B cell (primary cell): ENCODE results near the gene CLDND2. TPM values are rescaled to one million over a fixed set of nuclear protein-coding genes. Genes with fewer than 3 reads are reported as not detected.

Experiments used
- ATAC-seq: fragments of 200-7000 bp; cut with Tn5 transposase; one replicate; pipeline ENCODE4 v1.10.0; 2021; ENCODE audit warnings: low read depth, mild to moderate bottlenecking, moderate number of reproducible peaks, moderate library complexity
- CTCF ChIA-PET: fragments of 350-600 bp; sonication (Branson Sonifier 250); formaldehyde crosslinking; loops from one replicate; lab custom pipeline; 2021; ENCODE audit warnings: antibody characterized with exemption, inconsistent platforms; lab: Charles Lee
- POLR2A ChIA-PET: fragments of 350-600 bp; sonication (Branson Sonifier 250); formaldehyde crosslinking; loops from one replicate; lab custom pipeline; 2021; ENCODE audit warnings: antibody characterized with exemption; lab: Charles Lee
- DNase-seq: peaks from one replicate; pipeline ENCODE4 v3.0.0; 2013
- H2AFZ ChIP-seq: 2 replicates; pipeline ENCODE4 v1.6.1; 2012; ENCODE audit warnings: mild to moderate bottlenecking, low read depth, low read length; ENCODE audit not compliant: insufficient read depth, poor library complexity, severe bottlenecking
- H3K27ac ChIP-seq, 2 donors: 1 replicate in 1 of 2; 2 replicates in 1 of 2; pipeline ENCODE4 v1.5.1; 2012 to 2013; ENCODE audit warnings: low read length in 2 of 2, mild to moderate bottlenecking in 2 of 2, moderate library complexity in 1 of 2
- H3K27me3 ChIP-seq, 4 experiments: fragments of 200-600 bp in 1 of 4; sonication (generic) in 1 of 4; replicated peaks in 1 of 4; 1 replicate in 2 of 4; 2 replicates in 2 of 4; pipeline versions ENCODE4 v1.6.1 to v1.7.0; 2013 to 2016; ENCODE audit warnings: low read length in 3 of 4, mild to moderate bottlenecking in 2 of 4, mixed read lengths in 1 of 4, moderate library complexity in 1 of 4; ENCODE audit not compliant: insufficient read depth in 4 of 4, control insufficient read depth in 3 of 4; ENCODE audit errors: control extremely low read depth in 1 of 4
- H3K36me3 ChIP-seq, 2 experiments: replicated peaks in 1 of 2; 1 replicate in 1 of 2; 2 replicates in 1 of 2; pipeline versions ENCODE4 v1.6.1 to v1.7.1; 2013; ENCODE audit warnings: low read length in 1 of 2; ENCODE audit not compliant: insufficient read depth in 2 of 2, control insufficient read depth in 1 of 2; ENCODE audit errors: control extremely low read depth in 1 of 2, extremely low read depth in 1 of 2
- H3K4me1 ChIP-seq, 2 donors: fragments of 200-600 bp in 1 of 2; sonication (generic) in 1 of 2; 1 replicate in 1 of 2; 2 replicates in 1 of 2; pipeline versions ENCODE4 v1.5.1 to v1.6.1; 2013 to 2017; ENCODE audit warnings: low read length in 2 of 2; ENCODE audit not compliant: control insufficient read depth in 2 of 2, insufficient read depth in 2 of 2
- H3K4me2 ChIP-seq: replicated peaks from 2 replicates; pipeline ENCODE3; 2012; ENCODE audit warnings: mild to moderate bottlenecking, low read depth, low read length; ENCODE audit not compliant: poor library complexity, severe bottlenecking
- H3K4me3 ChIP-seq, 5 experiments: fragments of 200-600 bp in 1 of 5; sonication (generic) in 1 of 5; 1 replicate in 3 of 5; 2 replicates in 2 of 5; pipeline versions ENCODE4 v1.5.1 to v1.7.0; 2011 to 2016; ENCODE audit warnings: low read length in 4 of 5, mild to moderate bottlenecking in 4 of 5, low read depth in 2 of 5, control low read depth in 1 of 5, moderate library complexity in 1 of 5; ENCODE audit not compliant: insufficient read depth in 1 of 5; ENCODE audit errors: control extremely low read depth in 1 of 5, extremely low read depth in 1 of 5
- H3K79me2 ChIP-seq: fragments of 200-600 bp; sonication (generic); one replicate; pipeline ENCODE4 v1.6.0; 2016; ENCODE audit warnings: low read length; ENCODE audit not compliant: control insufficient read depth, insufficient read depth
- H3K9ac ChIP-seq: fragments of 200-600 bp; sonication (generic); 2 replicates; pipeline ENCODE4 v1.6.1; 2017; ENCODE audit warnings: mild to moderate bottlenecking, low read length, moderate library complexity
- H3K9me3 ChIP-seq, 3 donors: one replicate each; pipeline versions ENCODE4 v1.6.1 to v1.7.1; 2013; ENCODE audit warnings: low read length in 2 of 3; ENCODE audit not compliant: control insufficient read depth in 2 of 3, insufficient read depth in 1 of 3; ENCODE audit errors: control extremely low read depth in 1 of 3
- H4K20me1 ChIP-seq: 2 replicates; pipeline ENCODE4 v1.6.0; 2012; ENCODE audit warnings: mild to moderate bottlenecking, low read length; ENCODE audit not compliant: insufficient read depth, control insufficient read depth, poor library complexity, severe bottlenecking
- H3K27ac Mint-ChIP-seq: one replicate; pipeline ENCODE4 v1.8.0; 2021; ENCODE audit warnings: mixed read lengths
- H3K27me3 Mint-ChIP-seq: one replicate; pipeline ENCODE4 v1.8.0; 2021; ENCODE audit warnings: mixed read lengths
- H3K4me1 Mint-ChIP-seq: one replicate; pipeline ENCODE4 v1.8.0; 2021; ENCODE audit warnings: mixed read lengths
- H3K4me3 Mint-ChIP-seq: one replicate; pipeline ENCODE4 v1.8.0; 2021; ENCODE audit warnings: mixed read lengths
- H3K9me3 Mint-ChIP-seq: one replicate; pipeline ENCODE4 v1.8.0; 2022; ENCODE audit warnings: mixed read lengths; ENCODE audit not compliant: insufficient read depth
- CTCF ChIP-seq: fragments of 200-600 bp; IDR thresholded peaks from one replicate; pipeline ENCODE4 v1.8.0; 2022; ENCODE audit warnings: antibody characterized with exemption, mild to moderate bottlenecking
- EZH2 ChIP-seq: IDR thresholded peaks from 2 replicates; pipeline ENCODE4 v1.6.1; 2012; ENCODE audit warnings: borderline replicate concordance, low read depth, mild to moderate bottlenecking, moderate library complexity, low read length; ENCODE audit not compliant: insufficient read depth, poor library complexity, severe bottlenecking
- WGBS: methylation state at CpG from one replicate; pipeline ENCODE4 v1.1.5; 2013; ENCODE audit warnings: missing lambda C conversion rate; ENCODE audit not compliant: insufficient coverage; 5-methylcytosine and 5-hydroxymethylcytosine counted together
- intact Hi-C: fragments of 100-400 bp; cut with micrococcal nuclease; formaldehyde crosslinking; loops from one replicate; pipeline ENCODE4 v1.10.0; 2022
- polyA plus RNA-seq: library from polyadenylated mRNA; depleted of rRNA; stranded (reverse); fragments of >200 nt; gene quantifications from 2 replicates; pipeline ENCODE4 v1.2.3, GENCODE V29; 2012
- total RNA-seq, 2 donors: library from RNA; stranded (reverse); fragments of 120-200 nt in 1 of 2; gene quantifications; 1 replicate in 1 of 2; 2 replicates in 1 of 2; pipeline versions ENCODE4 v1.2.3 to v1.2.4, GENCODE V29; 2013 to 2022

CLDND2 gene
- total and polyA plus RNA-seq, 2 donors (not counting 1 experiment from before 2014, with no cell fraction given), result 1.9 TPM; not detected in 1

DNA sequence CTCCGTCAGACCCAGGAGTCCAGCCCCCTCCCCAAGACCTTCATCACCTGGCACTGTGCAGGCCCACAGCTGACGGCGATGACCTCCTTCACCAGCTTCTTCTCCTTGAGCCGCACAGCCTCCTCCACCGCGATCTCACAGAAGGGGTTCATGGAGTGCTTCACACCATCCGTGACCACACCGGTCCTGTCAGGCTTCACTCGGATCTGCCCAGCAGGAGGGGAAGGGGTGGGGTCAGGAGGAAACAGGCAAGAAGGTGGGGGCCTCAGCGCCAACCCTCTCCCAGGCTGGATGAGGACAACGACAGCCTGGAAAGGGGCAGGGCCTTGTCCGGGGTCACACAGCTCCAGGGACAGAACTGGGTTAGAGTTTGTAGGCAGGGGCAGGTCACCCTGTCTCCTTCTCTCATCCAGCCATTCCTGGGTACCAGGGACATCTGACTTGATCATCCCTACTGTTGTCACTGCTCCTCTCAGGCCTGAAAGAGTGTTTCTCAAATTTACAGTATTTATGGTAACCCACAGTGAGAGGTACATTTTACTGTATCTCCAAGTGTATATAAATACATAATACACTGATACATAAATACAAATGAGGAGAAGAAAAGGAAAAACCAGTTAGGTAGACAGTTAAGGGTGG lies 14.6 kb downstream of the CLDND2 start:
- H3K36me3 ChIP-seq, result peaks cover 0 to 23% of the 10 kb centered on the region in 2 experiments
- no peak overlapping the region for H2AFZ ChIP-seq
- H3K9ac ChIP-seq, result no peak overlapping the region
- Mint-ChIP-seq H3K9me3 (no peaks in the 10 kb centered on the region), H3K4me1 (peaks cover 1% of the 10 kb centered on the region), H3K27ac (no peak overlapping the region), H3K4me3 (no peak overlapping the region), H3K27me3 (no peaks in the 10 kb centered on the region)
- H3K4me3 ChIP-seq, result no peak overlapping the region
- DNase-seq (no peak), ATAC-seq (no peak)
- no peak for TF ChIP-seq EZH2
- no peak for TF ChIP-seq CTCF
- H3K4me2 ChIP-seq, result no peak overlapping the region
- no peaks in the 10 kb centered on the region for H4K20me1 ChIP-seq
- WGBS, result over 99% methylated on average over 9 of the region's 12 CpGs
- H3K27me3 ChIP-seq, result no peaks in the 10 kb centered on the region
- H3K79me2 ChIP-seq, result peaks cover 9% of the 10 kb centered on the region
- H3K4me1 ChIP-seq, result no peaks in the 10 kb centered on the region
- H3K9me3 ChIP-seq, result no peaks in the 10 kb centered on the region
- ChIA-PET CTCF (no interaction called here), POLR2A (no interaction called here)
- no peak overlapping the region for H3K27ac ChIP-seq
- intact Hi-C loops, result no loop called here

DNA sequence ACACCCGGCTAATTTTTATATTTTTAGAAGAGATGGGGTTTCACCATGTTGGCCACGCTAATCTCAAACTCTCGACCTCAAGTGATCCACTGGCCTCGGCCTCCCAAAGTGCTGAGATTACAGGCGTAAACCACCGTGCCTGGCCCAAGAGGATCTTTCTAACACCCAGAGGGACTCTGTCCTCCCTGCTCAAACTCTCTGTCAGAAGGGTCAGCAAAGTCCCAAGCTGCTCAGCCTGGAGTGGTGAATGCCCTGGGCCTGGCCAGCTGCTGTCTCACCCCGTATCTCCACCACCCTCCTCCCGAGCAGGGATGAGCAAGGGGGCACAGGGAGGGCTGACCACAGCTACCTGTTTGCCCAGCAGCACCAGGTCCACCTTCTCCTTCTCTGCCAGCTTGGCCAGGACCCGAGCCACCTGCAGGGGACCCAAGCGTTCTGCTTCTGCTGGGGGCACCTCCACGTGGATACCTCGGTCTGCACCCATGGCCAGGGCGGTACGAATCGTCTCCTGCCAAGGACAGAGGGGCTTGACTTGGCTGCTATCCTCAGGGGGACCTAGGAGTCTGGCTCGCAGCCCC lies 15.9 kb downstream of the CLDND2 start:
- Histone ChIP-seq H4K20me1 (no peaks in the 10 kb centered on the region), H3K27ac (no peak overlapping the region), H3K9me3 (no peaks in the 10 kb centered on the region), H3K4me2 (no peak overlapping the region), H3K9ac (no peak overlapping the region), H3K4me1 (no peaks in the 10 kb centered on the region), H3K36me3 (peaks cover 0 to 23% of the 10 kb centered on the region in 2 experiments), H3K79me2 (peaks cover 4% of the 10 kb centered on the region), H3K27me3 (no peaks in the 10 kb centered on the region), H2AFZ (no peak overlapping the region), H3K4me3 (no peak overlapping the region)
- ChIA-PET POLR2A (no interaction called here), CTCF (no interaction called here)
- no peaks in the 10 kb centered on the region for H3K27me3 Mint-ChIP-seq
- H3K4me3 Mint-ChIP-seq, result no peak overlapping the region
- DNase-seq (no peak), ATAC-seq (no peak)
- peaks cover 1% of the 10 kb centered on the region for H3K4me1 Mint-ChIP-seq
- no peak for TF ChIP-seq EZH2
- no peak for TF ChIP-seq CTCF
- intact Hi-C loops, result no loop called here
- no peaks in the 10 kb centered on the region for H3K9me3 Mint-ChIP-seq
- 99% methylated on average over 11 of the region's 16 CpGs for WGBS
- H3K27ac Mint-ChIP-seq, result no peak overlapping the region
